GM10847 (cell line): ENCODE data around the gene NXPH3.

ENCODE experiments used
- POLR2A ChIP-seq: IDR thresholded peaks from 2 replicates; pipeline ENCODE4 v1.6.1; 2011; ENCODE audit not compliant: insufficient read length; ENCODE audit errors: extremely low read depth

NXPH3 gene

DNA sequence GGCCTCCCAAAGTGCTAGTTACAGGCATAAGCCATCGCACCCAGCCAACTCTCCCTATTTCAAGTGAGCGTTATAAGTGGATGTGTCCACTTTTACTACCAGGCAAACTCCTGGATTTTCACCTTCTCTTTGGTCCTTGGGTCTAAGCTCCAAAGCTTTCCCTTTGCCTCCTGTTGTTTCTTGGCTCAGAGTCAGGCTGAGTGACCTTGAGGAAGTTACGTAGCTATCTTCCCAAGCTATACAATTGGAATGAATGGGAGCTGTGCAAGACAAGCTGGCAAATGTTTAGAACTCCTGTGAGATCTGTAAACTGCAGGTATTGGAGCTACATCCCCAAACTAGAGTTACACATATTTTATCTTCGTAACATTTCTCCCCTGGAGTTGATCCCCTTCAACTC lies 20.3 kb downstream of the NXPH3 start:
- no peak for TF ChIP-seq POLR2A

GRCh38 chr17:49596613-49597244 lies 21.1 kb downstream of the NXPH3 start:
- TF ChIP-seq POLR2A: no peak

DNA sequence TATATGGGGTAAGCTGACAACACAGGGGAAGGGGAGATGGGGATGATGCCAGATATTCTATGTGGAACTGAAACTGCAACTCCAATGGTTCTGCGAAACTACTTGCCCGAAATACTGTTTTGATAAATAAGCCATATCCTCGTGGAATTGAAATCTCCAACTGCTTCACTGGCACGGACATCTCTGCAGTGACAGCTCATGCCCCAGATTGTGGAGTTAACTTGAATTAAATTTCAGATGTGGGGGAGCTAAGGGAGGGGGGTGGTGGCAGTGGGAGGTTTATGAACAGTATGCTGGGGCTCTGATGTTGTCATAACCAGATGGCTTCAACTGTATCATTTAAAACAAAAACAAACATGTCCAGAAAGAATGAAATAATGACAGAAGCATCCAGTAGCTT lies 21.8 kb downstream of the NXPH3 start:
- no peak for TF ChIP-seq POLR2A

DNA sequence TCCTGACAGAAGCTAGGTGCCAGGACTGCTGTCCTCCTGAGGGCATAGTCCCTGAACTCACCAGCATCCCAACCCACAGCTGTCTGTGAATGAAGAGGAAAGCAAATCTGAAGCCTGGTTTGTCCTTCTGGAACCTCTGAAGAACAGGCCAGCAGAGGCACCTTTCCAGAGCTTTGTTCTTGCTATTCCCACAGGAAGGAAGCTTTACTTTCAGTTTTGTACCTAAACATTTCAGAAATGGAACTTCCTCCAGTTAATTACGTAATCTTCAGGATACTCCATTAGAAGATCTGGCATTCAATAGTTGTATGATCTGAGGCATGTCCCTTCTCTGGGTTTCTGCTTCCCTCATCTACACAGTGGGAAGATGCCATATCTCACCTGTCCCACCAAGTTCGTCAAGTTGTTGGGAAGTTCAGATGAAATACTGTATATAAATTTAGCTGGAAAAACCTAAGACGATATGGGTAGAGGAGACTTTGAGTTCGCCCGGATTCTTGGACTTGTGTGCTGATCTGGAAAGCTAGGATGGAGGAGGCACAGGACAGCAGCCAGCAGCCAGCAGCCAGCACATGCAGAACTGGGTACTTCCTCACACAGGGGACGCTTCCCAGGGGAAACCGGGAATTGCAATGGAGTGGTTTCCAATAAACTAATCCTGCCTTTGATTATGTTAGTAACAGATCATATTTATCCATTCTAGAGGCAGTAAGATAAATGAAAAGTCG lies 22.4 kb downstream of the NXPH3 start:
- TF ChIP-seq POLR2A: no peak

DNA sequence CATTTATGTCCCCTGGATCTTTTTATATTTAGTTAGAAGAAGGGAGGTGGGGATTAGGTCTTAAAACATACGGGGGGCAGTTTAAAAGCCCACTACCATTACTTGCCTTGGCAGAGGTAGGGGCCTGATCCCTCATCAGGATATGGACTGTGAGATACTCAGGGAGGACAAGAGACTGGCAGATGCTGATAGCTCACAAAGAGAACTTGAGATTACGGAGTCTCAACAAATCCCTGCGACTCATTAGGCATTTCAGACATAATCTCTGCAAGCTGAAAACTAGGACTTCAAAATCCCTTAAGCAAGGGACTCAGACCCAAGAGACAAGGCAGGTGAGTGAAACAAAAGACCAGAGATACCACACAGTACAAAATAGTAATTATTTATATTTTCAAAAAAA lies 23.2 kb downstream of the NXPH3 start:
- no peak for TF ChIP-seq POLR2A

GRCh38 chr17:49600949-49601348 lies 25.3 kb downstream of the NXPH3 start:
- no peak for TF ChIP-seq POLR2A

GRCh38 chr17:49602783-49603182 lies 27.1 kb downstream of the NXPH3 start:
- TF ChIP-seq POLR2A: no peak

GRCh38 chr17:49603238-49603637 lies 27.6 kb downstream of the NXPH3 start:
- no peak for TF ChIP-seq POLR2A

GRCh38 chr17:49603720-49604119 lies 28.0 kb downstream of the NXPH3 start:
- TF ChIP-seq POLR2A: no peak

DNA sequence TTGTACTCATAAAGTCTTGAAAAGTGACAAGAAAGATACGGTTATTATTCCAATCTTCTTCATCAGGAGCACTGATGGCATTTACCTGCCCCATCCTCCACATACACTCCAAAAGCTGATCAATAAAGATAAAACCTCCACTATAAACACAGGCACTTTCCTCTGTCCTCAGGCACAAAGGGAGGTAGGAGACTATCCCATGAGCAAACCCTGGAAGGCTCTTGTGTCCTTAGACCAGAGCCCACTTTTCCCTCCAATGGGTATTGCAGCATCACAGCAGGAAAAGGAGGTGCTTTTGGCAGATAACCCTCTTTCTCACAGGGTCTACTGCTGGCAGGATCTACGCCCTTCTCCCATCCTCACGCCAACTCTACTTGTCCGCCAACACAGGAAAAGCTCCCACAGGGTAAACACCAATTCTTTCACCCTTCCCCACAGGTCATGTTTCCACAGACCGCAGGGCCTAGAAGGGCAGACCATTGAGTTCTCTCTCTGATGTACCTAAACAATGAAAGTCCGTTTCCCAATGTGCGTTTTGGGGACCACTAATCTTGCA lies 28.7 kb downstream of the NXPH3 start:
- no peak for TF ChIP-seq POLR2A

DNA sequence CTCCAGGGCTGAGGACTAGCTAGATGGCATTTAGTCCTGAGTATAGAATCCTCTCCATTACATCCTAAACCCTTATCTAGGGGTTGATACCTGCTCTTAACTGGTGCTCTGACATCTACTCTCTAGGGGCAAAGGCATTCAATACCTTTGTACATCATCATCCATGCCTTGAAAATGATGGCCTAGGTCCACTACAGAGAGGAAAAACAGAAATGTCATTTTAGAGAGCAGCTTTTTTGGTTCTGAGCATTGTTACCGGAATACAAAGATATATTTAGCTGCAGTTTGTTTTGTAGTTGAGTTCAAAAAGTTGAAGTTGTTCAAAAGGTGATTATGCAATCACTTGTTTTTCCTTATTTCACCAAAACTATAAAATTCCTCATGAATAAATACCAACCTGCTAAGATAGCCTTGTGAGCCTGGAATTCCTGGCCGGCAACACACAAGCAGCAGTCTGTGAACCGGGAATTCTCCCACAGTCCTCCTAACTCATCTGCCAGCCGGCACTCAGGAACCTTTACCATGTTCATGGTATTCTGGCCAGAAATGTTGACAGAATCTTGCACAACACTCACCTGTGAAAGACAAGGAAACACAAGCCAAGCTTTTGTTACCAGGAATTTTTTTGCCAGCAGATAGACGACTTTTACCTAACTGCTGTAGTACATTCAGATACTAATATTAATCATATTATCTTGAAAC lies 35.4 kb downstream of the NXPH3 start:
- TF ChIP-seq POLR2A: no peak

GRCh38 chr17:49612726-49613125 lies 37.1 kb downstream of the NXPH3 start:
- no peak for TF ChIP-seq POLR2A

GRCh38 chr17:49613182-49613800 lies 37.6 kb downstream of the NXPH3 start:
- TF ChIP-seq POLR2A: no peak

DNA sequence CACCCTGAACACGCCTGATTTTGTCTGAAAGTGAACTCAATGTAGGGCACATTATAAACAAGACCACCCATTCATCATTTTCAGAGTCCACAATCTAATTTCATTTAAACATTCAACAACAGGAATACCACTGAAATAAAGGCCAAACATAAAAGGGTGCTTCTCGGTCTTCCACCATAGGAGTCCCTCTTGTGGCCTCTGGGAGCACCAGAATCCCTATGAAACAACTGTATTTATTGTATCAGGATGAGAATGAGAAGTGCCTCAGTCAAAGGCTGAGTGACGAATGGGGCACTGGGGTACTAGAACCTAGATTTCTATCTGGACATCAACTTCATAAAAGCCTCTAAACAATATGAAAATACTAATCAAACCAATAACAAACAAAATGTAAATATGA lies 40.4 kb downstream of the NXPH3 start:
- no peak for TF ChIP-seq POLR2A

- no peak for TF ChIP-seq POLR2A
Measured at GRCh38 chr17:49616601-49617131, 41.0 kb downstream of the NXPH3 start.
